NOMO-1 treated with dmso at 0.1 percent for 144 hours (cell line): ENCODE measurements around the gene FAM184B.

Experiments
- DNase-seq: peaks from one replicate; lab custom pipeline; 2025; ENCODE audit not compliant: unreplicated experiment; lab: John Stamatoyannopoulos, UW

Gene FAM184B

DNA sequence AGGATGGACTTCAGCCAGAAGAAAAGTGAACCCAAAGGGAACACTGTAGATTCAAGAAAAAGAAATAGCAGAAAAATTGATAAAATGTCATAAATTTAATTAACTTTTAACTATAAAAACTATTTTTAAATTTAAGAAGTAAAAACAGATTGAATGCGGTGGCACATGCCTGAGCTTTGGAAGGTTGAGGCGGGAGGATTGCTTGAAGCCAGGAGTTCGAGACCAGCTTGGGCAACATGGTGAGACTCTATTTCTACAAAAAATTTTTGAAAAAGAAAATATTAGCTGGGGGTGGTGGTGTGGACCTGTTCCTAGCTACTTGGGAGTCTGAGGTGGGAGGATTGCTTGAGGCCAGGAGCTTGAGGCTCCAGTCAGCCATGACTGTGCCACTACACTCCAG is 3.0 kb downstream of the FAM184B start:
- DNase-seq = no peak

DNA sequence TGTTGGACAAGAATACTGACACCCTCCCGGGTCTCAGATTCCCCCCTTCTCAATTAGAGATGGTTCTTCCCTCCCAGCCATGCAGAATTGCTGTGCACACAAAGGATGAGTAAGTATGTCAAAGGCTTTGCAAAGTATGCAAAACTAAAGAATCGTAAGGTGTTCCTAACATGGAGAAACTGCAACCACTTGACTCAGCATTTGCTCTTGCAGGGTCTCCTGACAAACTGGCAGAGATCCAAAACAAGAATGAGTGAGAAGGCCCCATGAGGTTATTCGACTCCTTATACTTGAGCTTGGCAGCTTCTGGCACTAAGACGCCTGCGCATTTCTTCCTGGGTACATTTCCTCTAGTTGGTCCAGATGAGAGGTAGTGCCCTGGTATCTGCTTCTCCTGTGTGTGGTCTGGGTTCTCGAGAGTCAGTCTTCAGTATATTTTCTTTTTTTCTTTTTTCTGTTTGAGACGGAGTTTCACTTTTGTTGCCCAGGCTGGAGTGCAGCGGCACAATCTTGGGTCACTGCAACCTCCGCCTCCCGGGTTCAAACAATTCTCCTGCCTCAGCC is 8.2 kb downstream of the FAM184B start:
- DNase-seq = no peak

- no peak for DNase-seq
These were observed 10.0 kb downstream of the FAM184B start for GRCh38 chr4:17771284-17771908.

DNA sequence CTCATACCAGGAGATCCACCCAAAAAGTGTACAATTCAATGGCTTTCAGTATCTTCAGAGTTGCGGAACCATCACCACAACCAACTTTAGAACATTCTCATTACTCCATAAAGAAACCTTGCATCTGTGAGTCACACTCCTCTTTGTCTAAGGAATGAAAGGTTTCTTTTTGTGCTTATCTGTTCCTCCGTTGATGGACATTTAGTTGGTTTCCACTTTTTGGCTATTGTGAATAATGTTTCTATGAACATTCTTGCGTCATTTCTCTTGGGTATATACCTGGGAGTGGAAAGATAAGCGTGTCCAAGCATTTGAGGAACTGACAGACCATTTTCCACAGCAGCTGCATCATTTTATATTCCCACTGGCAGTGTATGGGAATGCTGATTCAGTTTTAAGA is 10.6 kb downstream of the FAM184B start:
- DNase-seq = no peak

DNA sequence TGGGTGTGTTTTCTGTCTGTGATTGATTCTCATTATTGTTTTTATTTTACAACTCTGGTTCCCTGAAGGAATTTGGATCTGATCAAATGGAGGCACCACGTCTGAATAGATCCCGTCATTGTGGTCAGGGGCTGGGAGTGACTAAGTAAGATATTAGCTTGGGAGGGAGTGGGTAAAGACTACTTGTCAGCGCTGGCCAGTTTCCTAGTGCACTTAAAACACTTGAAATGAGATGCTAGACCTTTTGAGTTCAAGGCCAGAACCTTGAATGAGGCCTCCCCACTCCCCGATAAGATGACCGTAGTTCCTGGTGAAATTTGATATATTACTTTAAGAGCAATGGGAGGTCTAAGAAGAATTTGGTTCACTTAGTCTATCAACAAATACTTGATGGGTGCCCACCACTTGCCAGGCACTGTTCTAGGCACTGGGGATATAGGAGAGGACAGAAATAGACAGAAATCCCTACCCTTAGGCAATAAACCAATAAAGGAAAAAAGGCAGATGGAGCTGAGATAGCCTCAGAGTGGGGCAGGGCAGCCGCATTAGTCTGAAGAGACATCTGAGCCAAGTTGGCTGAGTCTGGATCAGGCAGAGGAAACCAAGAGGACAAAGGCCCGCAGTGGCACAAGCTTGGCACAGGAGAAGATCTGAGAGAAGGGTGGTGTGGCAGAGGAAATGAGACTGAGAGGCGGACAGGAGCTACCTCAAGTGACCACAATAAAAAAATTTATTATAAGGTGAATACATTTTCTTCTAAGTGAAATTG is 11.8 kb downstream of the FAM184B start:
- no peak for DNase-seq

- DNase-seq = no peak
These were observed 14.5 kb downstream of the FAM184B start for GRCh38 chr4:17766826-17767458.

DNA sequence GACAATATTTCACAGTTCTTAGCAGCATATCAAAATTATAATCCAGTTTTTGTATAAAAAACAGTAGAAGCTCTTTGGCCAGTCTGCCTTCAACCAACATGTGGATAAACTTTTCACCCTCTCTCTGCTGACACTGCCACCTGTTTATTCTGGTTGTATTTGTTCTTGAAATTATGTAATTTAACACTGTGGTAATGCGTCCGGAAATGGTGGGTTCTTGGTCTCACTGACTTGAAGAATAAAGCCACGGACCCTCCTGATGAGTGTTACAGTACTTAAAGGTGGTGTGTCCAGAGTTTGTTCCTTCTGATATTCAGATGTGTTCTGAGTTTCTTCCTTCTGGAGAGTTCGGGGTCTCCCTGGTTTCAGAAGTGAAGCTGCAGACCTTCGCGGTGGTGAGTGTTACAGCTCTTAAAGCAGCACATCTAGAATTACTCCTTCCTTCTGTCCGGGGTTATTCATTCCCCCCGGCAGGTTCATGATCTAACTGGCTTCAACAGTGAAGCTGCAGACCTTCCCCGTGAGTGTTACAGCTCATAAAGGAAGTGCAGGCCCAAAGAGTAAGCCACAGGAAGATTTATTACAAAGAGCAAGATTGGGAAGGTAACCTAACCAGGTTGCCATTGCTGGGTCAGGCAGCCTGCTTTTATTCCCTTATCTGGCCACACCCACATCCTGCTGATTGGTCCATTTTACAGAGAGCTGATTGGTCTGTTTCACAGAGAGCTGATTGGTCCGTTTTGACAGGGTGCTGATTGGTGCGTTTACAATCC is 15.7 kb downstream of the FAM184B start:
- DNase-seq = no peak

DNA sequence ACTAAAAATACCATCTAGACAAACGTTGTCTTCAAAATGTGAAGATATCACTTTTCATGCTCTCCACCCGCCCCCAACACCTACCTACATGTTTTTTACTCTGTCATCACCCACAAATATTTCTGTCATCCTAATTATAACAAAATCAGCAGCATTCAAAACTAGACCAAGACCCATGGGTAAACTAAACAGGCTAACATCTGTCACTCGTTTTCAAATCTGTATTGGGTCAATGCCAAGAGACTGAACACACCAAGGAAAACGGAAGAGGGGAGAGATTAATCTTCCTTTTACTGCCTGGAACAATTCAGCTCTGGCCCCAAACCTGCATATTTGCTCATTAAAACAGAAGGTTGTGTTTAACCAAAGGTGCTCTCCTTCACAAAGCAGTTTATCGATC is 17.5 kb downstream of the FAM184B start:
- no peak for DNase-seq

- DNase-seq = no peak
These were observed 18.0 kb downstream of the FAM184B start for GRCh38 chr4:17763416-17763815.

DNA sequence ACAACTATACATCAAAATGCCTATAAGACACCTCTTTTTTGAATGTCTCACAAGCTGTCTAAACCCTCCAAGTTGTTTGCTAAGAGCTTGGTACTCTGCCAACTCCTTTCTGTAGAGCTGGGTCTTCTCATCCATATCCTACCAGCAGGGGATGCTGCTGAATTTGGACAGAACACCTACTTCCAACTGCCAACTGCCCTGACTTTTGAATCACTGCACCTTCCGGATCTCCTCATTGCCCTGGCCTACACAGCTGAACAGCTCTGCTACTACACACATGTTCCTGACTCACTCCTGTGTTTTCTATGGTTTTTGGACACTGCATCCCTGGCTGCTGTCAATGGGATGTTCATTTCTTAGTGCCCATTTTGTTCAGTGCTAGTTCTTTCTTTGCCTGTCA is 18.7 kb downstream of the FAM184B start:
- DNase-seq = no peak

- DNase-seq = no peak
These were observed 20.4 kb downstream of the FAM184B start for GRCh38 chr4:17761062-17761461.

- DNase-seq = no peak
These were observed 20.8 kb downstream of the FAM184B start for GRCh38 chr4:17760626-17761025.

- DNase-seq = no peak
These were observed 22.9 kb downstream of the FAM184B start for GRCh38 chr4:17758485-17758884.

- no peak for DNase-seq
These were observed 23.8 kb downstream of the FAM184B start for GRCh38 chr4:17757621-17758020.

- DNase-seq = no peak
These were observed 27.8 kb downstream of the FAM184B start for GRCh38 chr4:17753646-17754045.

GRCh38 chr4:17740702-17741101 is 40.7 kb downstream of the FAM184B start:
- no peak for DNase-seq

DNA sequence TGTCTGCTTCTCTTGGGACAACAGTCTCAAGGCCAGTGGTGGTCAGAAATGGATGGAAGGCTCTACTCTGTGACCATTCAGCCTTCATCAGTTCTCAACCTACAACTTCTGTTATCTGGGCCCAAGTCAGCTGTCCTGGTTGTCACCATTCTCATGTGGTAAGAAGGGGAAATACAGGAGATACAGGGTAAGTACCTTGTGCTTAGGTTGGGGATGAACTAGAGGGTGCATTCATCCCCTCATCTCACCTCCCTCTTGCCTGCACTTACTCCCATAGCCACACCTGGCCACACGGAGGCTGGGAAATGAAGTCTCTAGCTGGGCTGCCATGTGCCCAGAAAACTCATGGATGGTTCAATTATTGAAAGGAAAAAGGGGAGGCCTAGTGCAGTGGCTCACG is 44.9 kb downstream of the FAM184B start:
- no peak for DNase-seq

DNA sequence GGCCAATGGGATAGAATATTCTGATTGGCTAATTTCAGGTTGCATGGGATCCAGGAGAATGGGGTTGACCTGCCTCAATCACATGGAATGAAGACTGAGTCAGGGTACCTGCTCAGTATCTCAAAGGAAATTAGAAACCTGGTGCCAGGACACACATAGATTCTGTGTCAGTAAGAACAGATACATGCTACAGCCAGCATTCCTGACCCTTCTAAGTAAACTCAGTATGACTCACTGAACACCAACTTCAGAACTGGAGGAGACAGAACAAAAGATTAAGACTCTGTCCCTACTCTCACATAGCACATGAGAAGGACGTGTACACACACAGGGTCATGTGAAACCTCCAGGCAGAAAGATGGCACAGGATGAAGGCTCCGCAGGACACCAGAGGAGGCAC is 54.5 kb downstream of the FAM184B start:
- no peak for DNase-seq

GRCh38 chr4:17723648-17724047 is 57.8 kb downstream of the FAM184B start:
- no peak for DNase-seq

GRCh38 chr4:17722356-17722700 is 59.1 kb downstream of the FAM184B start:
- no peak for DNase-seq
